A549 (cell line): ENCODE data around the gene ANKAR.

ENCODE experiments used
- CEBPB ChIP-seq, 2 experiments: fragments of >200 bp in 1 of 2; sonication (Bioruptor Twin) in 1 of 2; formaldehyde crosslinking in 1 of 2; IDR thresholded peaks; 2 replicates each; pipeline ENCODE4 v1.6.1; 2012 to 2016
- HOXB13 ChIP-seq: fragments of 250-450 bp; sonication (Bioruptor Pico); IDR thresholded peaks from 2 replicates; pipeline ENCODE4 v1.5.0; 2020; ENCODE audit warnings: low read depth, mild to moderate bottlenecking, moderate library complexity
- HOXB5 ChIP-seq: fragments of 250-450 bp; sonication (Bioruptor Pico); IDR thresholded peaks from 2 replicates; pipeline ENCODE4 v1.5.0; 2020; ENCODE audit warnings: mild to moderate bottlenecking, moderate library complexity
- POLR2A ChIP-seq: IDR thresholded peaks from 2 replicates; pipeline ENCODE4 v1.6.1; 2012; ENCODE audit warnings: mild to moderate bottlenecking, low read length
- SMC3 ChIP-seq: fragments of >200 bp; sonication (Bioruptor Twin); formaldehyde crosslinking; IDR thresholded peaks from 3 replicates; pipeline ENCODE4 v1.6.1; 2018; ENCODE audit warnings: inconsistent platforms
- TF ChIP-seq, protein P1 (sequence below): fragments of >200 bp; sonication (Bioruptor Twin); formaldehyde crosslinking; IDR thresholded peaks from 3 replicates; pipeline ENCODE4 v1.5.1; 2016

DNA sequence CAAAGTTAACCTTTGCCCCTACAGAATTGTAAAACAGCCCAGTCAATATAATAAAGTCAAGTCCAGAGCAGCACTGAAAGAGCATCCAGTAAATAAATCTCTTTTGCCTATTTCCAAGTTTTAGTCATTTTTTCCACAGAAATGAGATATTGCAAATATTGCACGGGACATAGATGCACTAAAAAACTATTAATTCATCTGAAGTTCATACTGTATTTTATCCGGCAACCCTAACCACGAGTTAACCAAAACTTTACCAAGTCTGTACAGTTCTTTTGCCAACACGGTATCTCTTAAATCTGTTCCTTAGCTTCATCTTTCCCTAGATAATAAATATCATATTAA is 13.7 kb upstream of the ANKAR start:
- TF ChIP-seq SMC3 (no peak), POLR2A (no peak), CEBPB (IDR thresholded peaks at IDR 0.05) (no peak), HOXB13 (CRISPR knock-in tag) (no peak), HOXB5 (CRISPR knock-in tag) (no peak)
- TF ChIP-seq, protein P1, sequence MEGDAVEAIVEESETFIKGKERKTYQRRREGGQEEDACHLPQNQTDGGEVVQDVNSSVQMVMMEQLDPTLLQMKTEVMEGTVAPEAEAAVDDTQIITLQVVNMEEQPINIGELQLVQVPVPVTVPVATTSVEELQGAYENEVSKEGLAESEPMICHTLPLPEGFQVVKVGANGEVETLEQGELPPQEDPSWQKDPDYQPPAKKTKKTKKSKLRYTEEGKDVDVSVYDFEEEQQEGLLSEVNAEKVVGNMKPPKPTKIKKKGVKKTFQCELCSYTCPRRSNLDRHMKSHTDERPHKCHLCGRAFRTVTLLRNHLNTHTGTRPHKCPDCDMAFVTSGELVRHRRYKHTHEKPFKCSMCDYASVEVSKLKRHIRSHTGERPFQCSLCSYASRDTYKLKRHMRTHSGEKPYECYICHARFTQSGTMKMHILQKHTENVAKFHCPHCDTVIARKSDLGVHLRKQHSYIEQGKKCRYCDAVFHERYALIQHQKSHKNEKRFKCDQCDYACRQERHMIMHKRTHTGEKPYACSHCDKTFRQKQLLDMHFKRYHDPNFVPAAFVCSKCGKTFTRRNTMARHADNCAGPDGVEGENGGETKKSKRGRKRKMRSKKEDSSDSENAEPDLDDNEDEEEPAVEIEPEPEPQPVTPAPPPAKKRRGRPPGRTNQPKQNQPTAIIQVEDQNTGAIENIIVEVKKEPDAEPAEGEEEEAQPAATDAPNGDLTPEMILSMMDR, result no peak
